ENCODE measurements around the gene LRP4. TPM values are rescaled to one million over a fixed set of nuclear protein-coding genes. Genes with fewer than 3 reads are reported as not detected.
A peak's percentile ranks its signal among the peaks of the same experiment; 100 is the strongest.

LRP4 gene
- total and polyA plus RNA-seq, 12 donors = 2.9 to 24.5 (median 11.4) TPM

DNA sequence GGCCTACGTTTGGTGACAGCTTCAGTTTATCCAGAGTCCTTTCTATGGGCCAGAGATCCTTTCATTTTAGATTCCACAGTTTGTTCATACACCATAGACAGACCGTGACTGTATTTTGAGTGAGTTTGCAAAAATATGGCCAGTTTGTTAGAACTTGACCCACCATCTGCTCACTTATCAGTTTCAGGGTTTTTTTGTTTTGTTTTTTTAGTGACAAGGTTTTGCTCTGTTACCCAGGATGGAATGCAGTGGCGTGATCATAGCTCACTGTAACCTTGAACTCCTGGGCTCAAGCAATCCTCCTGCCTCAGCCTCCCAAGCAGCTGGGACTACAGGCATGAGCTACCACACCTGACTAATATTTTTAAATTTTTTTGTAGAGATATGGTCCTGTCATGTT lies 63.2 kb downstream of the LRP4 start:
- 62 to 72% (median 66%) methylated on average over 3 of the region's 3 CpGs for WGBS, 4 donors
- intact Hi-C loops (cut with DNase I) = no loop called here

DNA sequence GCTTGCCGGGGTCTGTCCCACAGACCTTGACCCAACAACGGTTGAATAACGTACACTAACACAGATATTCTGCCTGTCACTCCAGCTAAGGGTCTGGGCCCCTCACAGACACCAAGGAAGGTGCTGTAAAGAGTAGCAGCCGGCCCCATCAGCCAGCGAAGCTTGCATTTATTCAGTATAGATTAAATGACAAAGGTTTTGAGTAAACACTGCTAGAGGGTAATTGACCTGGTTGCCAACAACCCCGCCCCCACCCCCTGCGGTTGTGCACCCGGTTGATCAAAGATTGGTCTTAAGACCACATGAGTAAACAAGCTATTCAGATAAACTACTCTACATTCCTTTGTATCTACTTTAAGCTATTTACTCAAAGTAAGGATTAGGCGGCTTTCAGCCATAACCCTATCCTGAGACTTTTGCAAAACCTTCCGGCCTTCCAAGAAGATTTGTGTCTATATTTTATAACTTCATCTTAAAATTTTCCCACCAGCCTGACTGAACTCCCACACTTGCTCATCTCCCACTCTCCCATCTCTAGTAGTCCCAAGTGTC lies 67.4 kb downstream of the LRP4 start:
- Histone ChIP-seq H3K4me3 (no peak overlapping the region), H3K9me3 (replicated peaks in 1 of 3) (no peaks in the 10 kb centered on the region), H3K27me3 (no peaks in the 10 kb centered on the region), H3K4me1 (replicated peaks in 1 of 2) (peaks cover 13 to 14% of the 10 kb centered on the region in 2 donors), H3K27ac (no peak overlapping the region), H3K36me3 (replicated peaks in 1 of 2) (no peaks in the 10 kb centered on the region)
- TF ChIP-seq POLR2A (IDR thresholded peaks at IDR 0.05) = no peak
- TF ChIP-seq, protein P1, sequence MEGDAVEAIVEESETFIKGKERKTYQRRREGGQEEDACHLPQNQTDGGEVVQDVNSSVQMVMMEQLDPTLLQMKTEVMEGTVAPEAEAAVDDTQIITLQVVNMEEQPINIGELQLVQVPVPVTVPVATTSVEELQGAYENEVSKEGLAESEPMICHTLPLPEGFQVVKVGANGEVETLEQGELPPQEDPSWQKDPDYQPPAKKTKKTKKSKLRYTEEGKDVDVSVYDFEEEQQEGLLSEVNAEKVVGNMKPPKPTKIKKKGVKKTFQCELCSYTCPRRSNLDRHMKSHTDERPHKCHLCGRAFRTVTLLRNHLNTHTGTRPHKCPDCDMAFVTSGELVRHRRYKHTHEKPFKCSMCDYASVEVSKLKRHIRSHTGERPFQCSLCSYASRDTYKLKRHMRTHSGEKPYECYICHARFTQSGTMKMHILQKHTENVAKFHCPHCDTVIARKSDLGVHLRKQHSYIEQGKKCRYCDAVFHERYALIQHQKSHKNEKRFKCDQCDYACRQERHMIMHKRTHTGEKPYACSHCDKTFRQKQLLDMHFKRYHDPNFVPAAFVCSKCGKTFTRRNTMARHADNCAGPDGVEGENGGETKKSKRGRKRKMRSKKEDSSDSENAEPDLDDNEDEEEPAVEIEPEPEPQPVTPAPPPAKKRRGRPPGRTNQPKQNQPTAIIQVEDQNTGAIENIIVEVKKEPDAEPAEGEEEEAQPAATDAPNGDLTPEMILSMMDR (IDR thresholded peaks at IDR 0.05) = no peak
- intact Hi-C loops (cut with DNase I) = no loop called here
- 65 to 74% (median 73%) methylated on average over 6 to 10 of the region's 10 CpGs for WGBS, 4 donors
- DNase-seq = no peak

More for the DNA sequence above, 63.2 kb downstream of the LRP4 start:
- TF ChIP-seq POLR2A (IDR thresholded peaks at IDR 0.05) = no peak
- TF ChIP-seq, protein P1 (IDR thresholded peaks at IDR 0.05) = no peak
- H3K27ac ChIP-seq = peak overlapping the region in 2 of 5 donors; percentile 22 to 41
- peaks cover 8 to 9% of the 10 kb centered on the region in 2 donors for H3K4me1 ChIP-seq (replicated peaks in 1 of 2)
- no peaks in the 10 kb centered on the region for H3K27me3 ChIP-seq
- H3K36me3 ChIP-seq (replicated peaks in 1 of 2) = no peaks in the 10 kb centered on the region
- no peaks in the 10 kb centered on the region for H3K9me3 ChIP-seq (replicated peaks in 1 of 3)
- peak in 2 of 7 donors; percentile 13 to 24 for DNase-seq
- H3K4me3 ChIP-seq = no peak overlapping the region

DNA sequence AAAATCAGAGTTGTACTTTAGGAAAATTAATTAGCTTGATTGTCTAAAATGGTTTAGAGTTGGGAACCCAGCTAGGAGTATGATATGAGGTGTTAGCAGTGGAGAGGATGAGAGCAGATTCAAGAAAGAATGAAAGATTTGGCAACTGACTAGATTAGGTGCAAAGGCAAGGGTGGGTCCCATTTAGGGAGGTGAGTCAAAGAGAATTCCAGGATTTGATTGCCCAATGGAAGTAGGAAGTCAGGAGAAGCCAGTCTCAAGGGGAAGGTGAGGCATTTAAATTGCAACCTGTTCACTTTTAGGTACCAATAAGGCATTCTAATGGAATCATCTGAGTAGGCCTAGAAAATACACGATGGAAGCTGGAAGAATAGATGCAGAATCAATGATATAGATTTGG lies 68.7 kb downstream of the LRP4 start:
- DNase-seq = no peak
- H3K27ac ChIP-seq = no peak overlapping the region
- TF ChIP-seq POLR2A (IDR thresholded peaks at IDR 0.05) = no peak
- TF ChIP-seq, protein P1 (IDR thresholded peaks at IDR 0.05) = no peak
- no peaks in the 10 kb centered on the region for H3K9me3 ChIP-seq (replicated peaks in 1 of 3)
- WGBS, 4 donors = 85 to 93% (median 88%) methylated on average over 1 of the region's 1 CpG
- H3K36me3 ChIP-seq (replicated peaks in 1 of 2) = no peaks in the 10 kb centered on the region
- H3K4me3 ChIP-seq = no peak overlapping the region
- no peaks in the 10 kb centered on the region for H3K27me3 ChIP-seq
- peaks cover 10 to 15% of the 10 kb centered on the region in 2 donors for H3K4me1 ChIP-seq (replicated peaks in 1 of 2)
- intact Hi-C loops (cut with DNase I) = no loop called here

DNA sequence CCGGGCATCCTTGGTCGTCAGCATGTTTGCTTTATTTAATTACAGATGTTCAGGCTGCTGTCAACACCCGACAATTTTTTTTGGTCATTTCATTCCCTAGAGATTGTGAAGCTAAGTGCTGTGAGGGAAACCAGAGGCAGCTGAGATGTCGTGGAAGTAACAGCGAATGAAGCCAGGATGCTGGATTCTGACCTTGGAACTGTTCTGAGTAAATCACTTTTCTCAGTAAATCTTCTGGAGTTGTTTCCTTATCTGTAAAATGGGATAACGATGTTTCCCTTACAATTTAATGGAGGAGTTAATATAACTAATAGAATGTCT lies 71.9 kb downstream of the LRP4 start:
- intact Hi-C loops (cut with DNase I) = no loop called here
- no peaks in the 10 kb centered on the region for H3K36me3 ChIP-seq (replicated peaks in 1 of 2)
- whole genome bisulfite sequencing, 4 donors = 1 to 9% (median 6%) methylated on average over 4 to 6 of the region's 6 CpGs
- peaks cover 10 to 19% of the 10 kb centered on the region in 2 donors for H3K4me1 ChIP-seq (replicated peaks in 1 of 2)
- H3K27me3 ChIP-seq = no peaks in the 10 kb centered on the region
- H3K27ac ChIP-seq = peak overlapping the region in 3 of 5 donors; percentile 75 to 96 (median 94)
- TF ChIP-seq POLR2A (IDR thresholded peaks at IDR 0.05) = no peak
- TF ChIP-seq, protein P1 (IDR thresholded peaks at IDR 0.05) = no peak
- peak overlapping the region in 2 of 4 donors; percentile 83 to 100 for H3K4me3 ChIP-seq
- no peaks in the 10 kb centered on the region for H3K9me3 ChIP-seq (replicated peaks in 1 of 3)
- DNase-seq = no peak

Measured in adrenal gland (tissue), 12 donors.